ENCODE data around the gene TMEM18.

Gene TMEM18

GRCh38 chr2:643334-643733, 33.9 kb downstream of the TMEM18 start:
- Histone ChIP-seq H3K27me3 (replicated peaks) (no peaks in the 10 kb centered on the region), H3K4me3 (ENCODE audit: low read depth, low read length) (no peak overlapping the region), H3K27ac (no peak overlapping the region), H3K36me3 (replicated peaks) (no peaks in the 10 kb centered on the region)
- no peak for TF ChIP-seq CTCF (IDR thresholded peaks at IDR 0.05; ENCODE audit: low read depth, low read length, missing control alignments)
- in situ Hi-C loops (cut with HindIII; ENCODE audit: low pct_ligation_motif_present, low sequenced_read_pairs) = no loop called here
- no peak for DNase-seq

- no peaks in the 10 kb centered on the region for H3K27me3 ChIP-seq (replicated peaks)
- no peak overlapping the region for H3K4me3 ChIP-seq (ENCODE audit: low read depth, low read length)
- in situ Hi-C loops (cut with HindIII; ENCODE audit: low pct_ligation_motif_present, low sequenced_read_pairs) = no loop called here
- TF ChIP-seq CTCF (IDR thresholded peaks at IDR 0.05; ENCODE audit: low read depth, low read length, missing control alignments) = no peak
- H3K27ac ChIP-seq = no peak overlapping the region
- no peak for DNase-seq
- no peaks in the 10 kb centered on the region for H3K36me3 ChIP-seq (replicated peaks)
Observed at GRCh38 chr2:641872-642815, 35.1 kb downstream of the TMEM18 start.

- no peaks in the 10 kb centered on the region for H3K36me3 ChIP-seq (replicated peaks)
- no peak overlapping the region for H3K4me3 ChIP-seq (ENCODE audit: low read depth, low read length)
- in situ Hi-C loops (cut with HindIII; ENCODE audit: low pct_ligation_motif_present, low sequenced_read_pairs) = no loop called here
- H3K27me3 ChIP-seq (replicated peaks) = no peaks in the 10 kb centered on the region
- no peak for DNase-seq
- no peak for TF ChIP-seq CTCF (IDR thresholded peaks at IDR 0.05; ENCODE audit: low read depth, low read length, missing control alignments)
- no peak overlapping the region for H3K27ac ChIP-seq
Observed at GRCh38 chr2:641164-641871, 35.9 kb downstream of the TMEM18 start.

GRCh38 chr2:639703-640102, 37.5 kb downstream of the TMEM18 start:
- no peak for TF ChIP-seq CTCF (IDR thresholded peaks at IDR 0.05; ENCODE audit: low read depth, low read length, missing control alignments)
- H3K27ac ChIP-seq = no peak overlapping the region
- no peaks in the 10 kb centered on the region for H3K36me3 ChIP-seq (replicated peaks)
- H3K27me3 ChIP-seq (replicated peaks) = no peaks in the 10 kb centered on the region
- in situ Hi-C loops (cut with HindIII; ENCODE audit: low pct_ligation_motif_present, low sequenced_read_pairs) = no loop called here
- no peak overlapping the region for H3K4me3 ChIP-seq (ENCODE audit: low read depth, low read length)
- DNase-seq = no peak

GRCh38 chr2:637804-638203, 39.4 kb downstream of the TMEM18 start:
- no peak for TF ChIP-seq CTCF (IDR thresholded peaks at IDR 0.05; ENCODE audit: low read depth, low read length, missing control alignments)
- in situ Hi-C loops (cut with HindIII; ENCODE audit: low pct_ligation_motif_present, low sequenced_read_pairs) = no loop called here
- no peak overlapping the region for H3K27ac ChIP-seq
- no peak overlapping the region for H3K4me3 ChIP-seq (ENCODE audit: low read depth, low read length)
- no peak for DNase-seq
- H3K36me3 ChIP-seq (replicated peaks) = no peaks in the 10 kb centered on the region
- no peaks in the 10 kb centered on the region for H3K27me3 ChIP-seq (replicated peaks)
